ENCODE results near the gene TBC1D7. TPM values are rescaled to one million over a fixed set of nuclear protein-coding genes. Genes with fewer than 3 reads are reported as not detected.

The TBC1D7 gene
- total and polyA plus RNA-seq, 2 of the 4 experiments (the other 2 are of a cell fraction) = 14.3 to 22.6 TPM

- no peak overlapping the region for H2AFZ ChIP-seq (replicated peaks; ENCODE audit: low read length, poor library complexity)
- no peaks in the 10 kb centered on the region for H4K20me1 ChIP-seq (ENCODE audit: insufficient read depth, low read length)
- in situ Hi-C loops (cut with MboI; ENCODE audit: low sequenced_read_pairs) (no loop called here), dilution Hi-C loops (cut with HindIII; ENCODE audit: low sequenced_read_pairs, unreplicated experiment) (no loop called here), intact Hi-C loops (cut with micrococcal nuclease) (no loop called here)
- no peak overlapping the region for H3K4ac ChIP-seq (ENCODE audit: low read depth, low read length)
- H3K79me1 ChIP-seq (ENCODE audit: low read depth in 1 of 2, low read length in 2 of 2) = no peaks in the 10 kb centered on the region
- no peak overlapping the region for H3K4me3 ChIP-seq (ENCODE audit: insufficient read depth, low read depth, low read length)
- ChIA-PET CTCF (interaction anchor here (0.6 to 1.2 kb wide), 2 partner anchors 17 to 34 kb away, joined by 3 to 4 read pairs; no protein-coding TSS in a partner anchor), POLR2A (ENCODE audit: unreplicated experiment) (interaction anchor here (1.3 kb wide), 1 partner anchor 17 kb away, joined by 3 read pairs; no protein-coding TSS in a partner anchor)
- no peak overlapping the region for H3K27ac ChIP-seq (ENCODE audit: insufficient read depth, low read length)
- H3K9ac ChIP-seq (ENCODE audit: low read depth, low read length) = no peak overlapping the region
- no peak overlapping the region for H3K23ac ChIP-seq (ENCODE audit: low read depth, low read length)
- BruUV-seq (replicated peaks) = no TSS peak
- no peak overlapping the region for H2BK20ac ChIP-seq (ENCODE audit: low read depth, low read length)
- H3K4me2 ChIP-seq (ENCODE audit: low read depth, low read length) = no peak overlapping the region
- H3K56ac ChIP-seq (ENCODE audit: extremely low read depth, insufficient read depth, low read length) = no peak overlapping the region
- no peak overlapping the region for H4K91ac ChIP-seq (ENCODE audit: insufficient read depth, low read depth, low read length)
- H2BK5ac ChIP-seq (ENCODE audit: low read depth, low read length, poor library complexity, severe bottlenecking) = no peak overlapping the region
- no peak overlapping the region for H4K5ac ChIP-seq (ENCODE audit: low read depth, low read length)
- H3K4me1 ChIP-seq (ENCODE audit: control insufficient read depth, insufficient read depth, low read length) = no peaks in the 10 kb centered on the region
- no CpG with 5 or more reads among the region's 2 CpGs for WGBS, 2 experiments (ENCODE audit: extremely low coverage in 2 of 2, insufficient read length in 1 of 2)
- H3K18ac ChIP-seq (ENCODE audit: low read depth, low read length) = no peak overlapping the region
- no peak for DNase-seq
- H2BK120ac ChIP-seq (ENCODE audit: low read depth, low read length) = no peak overlapping the region
- no peak for ATAC-seq (ENCODE audit: low read depth)
- H3K27me3 ChIP-seq (ENCODE audit: control insufficient read depth, insufficient read depth, low read length) = no peaks in the 10 kb centered on the region
- no peak overlapping the region for H3K14ac ChIP-seq (replicated peaks; ENCODE audit: low read depth, low read length)
- H4K8ac ChIP-seq (ENCODE audit: low read depth in 2 of 2, low read length in 2 of 2) = no peak overlapping the region
- H3K36me3 ChIP-seq (ENCODE audit: control insufficient read depth, insufficient read depth, low read length) = no peaks in the 10 kb centered on the region
- H2AK9ac ChIP-seq (replicated peaks; ENCODE audit: low read depth, low read length, poor library complexity) = no peak overlapping the region
- H3K9me3 ChIP-seq (ENCODE audit: control insufficient read depth, insufficient read depth, low read length) = peaks cover 4% of the 10 kb centered on the region; the same call in 1 of the 2 replicates
- H2BK15ac ChIP-seq (ENCODE audit: low read depth, low read length) = no peak overlapping the region
- TF ChIP-seq SMC3 (IDR thresholded peaks at IDR 0.05; ENCODE audit: low read depth, low read length) = no peak
- TF ChIP-seq CHD1 (IDR thresholded peaks at IDR 0.05; ENCODE audit: low read depth, low read length) = no peak
- TF ChIP-seq ELK1 (IDR thresholded peaks at IDR 0.05; ENCODE audit: borderline replicate concordance, low read depth, low read length) = no peak
- TF ChIP-seq MXI1 (IDR thresholded peaks at IDR 0.05; ENCODE audit: borderline replicate concordance, low read depth, low read length) = no peak
- TF ChIP-seq RFX5 (IDR thresholded peaks at IDR 0.05; ENCODE audit: low read depth, low read length) = no peak
- no peak for TF ChIP-seq FOS (IDR thresholded peaks at IDR 0.05; ENCODE audit: low read depth, low read length)
- no peak for TF ChIP-seq RCOR1 (IDR thresholded peaks at IDR 0.05; ENCODE audit: insufficient replicate concordance, low read length)
- TF ChIP-seq USF2 (IDR thresholded peaks at IDR 0.05; ENCODE audit: low read depth, low read length) = no peak
- no peak for TF ChIP-seq POLR2A (IDR thresholded peaks at IDR 0.05; ENCODE audit: low read depth, low read length)
- no peak for TF ChIP-seq CTCF (conservative IDR thresholded peaks at IDR 0.05; ENCODE audit: low read depth, low read length)
- TF ChIP-seq BHLHE40 (IDR thresholded peaks at IDR 0.05; ENCODE audit: low read depth, low read length) = no peak
- no peak for TF ChIP-seq RAD21 (IDR thresholded peaks at IDR 0.05; ENCODE audit: low read length)
- TF ChIP-seq MAZ (IDR thresholded peaks at IDR 0.05; ENCODE audit: borderline replicate concordance, low read depth, low read length) = no peak
- no peak for TF ChIP-seq CEBPB (IDR thresholded peaks at IDR 0.05; ENCODE audit: low read depth, low read length)
- no peak overlapping the region for H2AK5ac ChIP-seq (ENCODE audit: low read depth, low read length)
- no peaks in the 10 kb centered on the region for H3K9me1 ChIP-seq (ENCODE audit: insufficient read depth, low read length)
These were observed 42.6 kb downstream of the TBC1D7 start for GRCh38 chr6:13285705-13286104.
